AG09319 (cell line): Measurements from ENCODE around the gene ANO3.
A peak's percentile ranks its signal among the peaks of the same experiment; 100 is the strongest.
"Not testable (repeated sequence)": the region's sequence is repeated elsewhere in the genome, so short reads cannot be mapped to it uniquely, and the experiment has no call there.

Source experiments
- DNase-seq: peaks from one replicate; pipeline ENCODE4 v3.0.0-alpha.2; 2010; ENCODE audit warnings: low read depth; ENCODE audit errors: extremely low read depth
- TF ChIP-seq, protein P1 (sequence below): IDR thresholded peaks from 2 replicates; pipeline ENCODE4 v1.5.1; 2011; ENCODE audit warnings: low read depth, mild to moderate bottlenecking, inconsistent platforms, low read length, moderate library complexity

Gene ANO3

DNA sequence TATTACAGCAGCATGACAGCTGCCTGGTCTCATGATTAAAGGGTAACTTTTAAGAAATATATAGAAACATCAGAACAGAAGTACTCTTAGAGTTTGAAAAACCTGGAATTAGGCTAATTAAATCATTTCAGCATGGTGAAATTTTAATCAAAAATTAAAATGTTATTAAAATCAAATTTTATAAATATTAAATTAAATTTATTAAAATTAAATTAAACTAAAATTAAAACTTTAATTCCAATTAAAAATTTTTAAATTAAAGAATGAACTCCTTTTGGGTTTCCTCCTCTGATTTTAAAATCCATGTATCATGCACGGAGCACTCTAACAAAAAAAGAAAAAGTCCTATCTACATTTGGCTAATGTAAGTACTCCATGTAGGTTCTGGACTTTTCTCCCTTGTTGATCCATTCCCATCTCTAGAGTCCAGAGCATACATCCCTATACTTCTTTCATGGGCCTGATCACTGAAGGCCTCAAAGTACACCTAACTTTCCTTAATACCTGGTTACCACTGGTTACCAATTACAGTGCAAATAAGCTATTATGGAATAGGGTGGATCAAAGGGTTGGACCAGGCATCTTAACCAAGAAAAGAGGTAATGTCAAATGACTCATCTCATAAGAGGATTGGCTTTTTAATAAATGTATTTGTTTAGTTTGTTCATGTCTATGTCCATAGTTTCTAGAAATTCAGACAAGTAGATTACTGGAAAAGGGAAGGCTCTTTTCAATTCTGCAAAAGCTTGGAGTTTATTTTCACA lies 288.5 kb downstream of the ANO3 start:
- no peak for DNase-seq
- TF ChIP-seq, protein P1, sequence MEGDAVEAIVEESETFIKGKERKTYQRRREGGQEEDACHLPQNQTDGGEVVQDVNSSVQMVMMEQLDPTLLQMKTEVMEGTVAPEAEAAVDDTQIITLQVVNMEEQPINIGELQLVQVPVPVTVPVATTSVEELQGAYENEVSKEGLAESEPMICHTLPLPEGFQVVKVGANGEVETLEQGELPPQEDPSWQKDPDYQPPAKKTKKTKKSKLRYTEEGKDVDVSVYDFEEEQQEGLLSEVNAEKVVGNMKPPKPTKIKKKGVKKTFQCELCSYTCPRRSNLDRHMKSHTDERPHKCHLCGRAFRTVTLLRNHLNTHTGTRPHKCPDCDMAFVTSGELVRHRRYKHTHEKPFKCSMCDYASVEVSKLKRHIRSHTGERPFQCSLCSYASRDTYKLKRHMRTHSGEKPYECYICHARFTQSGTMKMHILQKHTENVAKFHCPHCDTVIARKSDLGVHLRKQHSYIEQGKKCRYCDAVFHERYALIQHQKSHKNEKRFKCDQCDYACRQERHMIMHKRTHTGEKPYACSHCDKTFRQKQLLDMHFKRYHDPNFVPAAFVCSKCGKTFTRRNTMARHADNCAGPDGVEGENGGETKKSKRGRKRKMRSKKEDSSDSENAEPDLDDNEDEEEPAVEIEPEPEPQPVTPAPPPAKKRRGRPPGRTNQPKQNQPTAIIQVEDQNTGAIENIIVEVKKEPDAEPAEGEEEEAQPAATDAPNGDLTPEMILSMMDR: no peak

DNA sequence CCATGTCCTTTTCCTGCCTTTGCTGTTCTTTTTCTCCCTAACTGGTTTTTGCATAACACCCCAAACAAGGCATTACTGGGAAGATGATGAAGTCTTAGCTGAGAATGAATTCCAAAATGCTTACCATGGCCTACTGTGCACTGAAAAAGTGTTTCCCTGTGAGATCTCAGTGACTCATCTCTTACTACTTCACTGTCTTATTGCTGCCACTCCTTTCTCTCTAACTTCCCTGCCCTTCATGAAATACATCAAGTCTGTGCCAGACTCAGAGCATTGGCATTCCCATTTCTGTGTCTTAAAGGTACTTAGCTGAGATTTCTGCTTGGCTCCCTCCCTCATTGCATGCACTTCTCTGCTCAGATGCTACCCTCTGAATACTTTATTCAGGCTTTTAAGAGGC lies 289.2 kb downstream of the ANO3 start:
- TF ChIP-seq, protein P1: no peak
- peak; percentile 8 for DNase-seq

DNA sequence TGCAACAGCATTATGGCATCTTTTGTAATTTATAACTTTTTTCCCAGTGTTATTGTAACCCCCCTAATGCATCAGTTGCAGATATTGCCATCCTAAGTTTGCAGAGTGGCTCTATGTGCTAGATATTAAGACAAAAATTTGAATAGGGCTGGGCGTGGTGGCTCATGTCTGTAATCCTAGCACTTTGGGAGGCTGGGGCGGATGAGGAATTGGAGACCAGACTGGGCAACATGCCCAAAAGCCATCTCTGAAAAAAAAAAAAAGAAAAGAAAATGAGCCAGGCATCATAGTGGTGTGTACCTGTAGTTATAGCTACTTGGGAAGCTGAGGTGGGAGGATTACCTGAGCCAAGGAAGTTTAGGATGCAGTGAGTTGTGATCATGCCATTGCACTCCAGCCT lies 290.3 kb downstream of the ANO3 start:
- TF ChIP-seq, protein P1: no peak
- DNase-seq: no peak

DNA sequence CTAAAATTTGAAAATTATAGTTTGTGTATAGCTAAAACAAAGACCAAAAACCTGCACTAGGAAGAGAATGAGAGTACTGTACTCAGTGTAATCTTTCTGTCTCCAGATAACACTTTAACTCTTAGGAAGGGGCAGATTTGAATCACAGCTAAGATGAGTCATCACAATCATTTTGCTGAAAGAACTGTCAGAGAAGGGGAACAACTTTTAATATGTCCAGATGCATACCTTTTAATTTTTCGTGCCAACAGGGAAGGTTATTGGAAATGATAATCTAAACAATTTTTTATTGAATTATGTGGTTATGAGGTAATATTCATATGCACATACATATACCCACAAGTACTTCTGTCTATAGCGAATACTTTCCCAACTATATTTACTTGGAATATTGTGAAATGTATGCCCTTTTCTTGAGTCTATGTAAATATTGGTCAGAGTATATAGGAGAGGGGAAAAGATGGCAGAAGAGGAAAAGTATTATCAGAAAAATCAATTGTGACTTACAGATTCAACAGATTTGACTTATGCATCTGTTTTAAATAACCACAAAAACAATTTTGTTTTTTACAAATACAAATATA lies 291.2 kb downstream of the ANO3 start:
- DNase-seq: no peak

DNA sequence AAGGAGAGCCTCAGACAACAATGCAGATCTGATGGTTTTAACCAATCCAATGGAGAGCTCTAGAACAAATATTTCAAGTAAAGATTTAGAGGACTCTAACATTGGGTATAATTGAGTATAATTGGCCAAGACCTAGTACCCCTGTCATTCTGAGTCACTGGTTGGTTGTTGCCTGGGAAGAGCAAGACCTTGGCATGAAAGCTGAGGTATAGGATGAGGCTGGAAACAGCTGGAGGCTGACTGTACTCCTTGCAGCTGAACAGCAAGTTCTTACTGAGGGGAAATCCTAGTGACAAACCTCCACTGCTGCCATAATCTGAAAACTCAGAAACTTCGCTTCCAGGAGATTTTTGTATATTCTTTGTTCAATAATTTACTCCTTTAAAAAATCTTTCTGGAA lies 294.4 kb downstream of the ANO3 start:
- no peak for DNase-seq
- TF ChIP-seq, protein P1: no peak

More for the DNA sequence above, 291.2 kb downstream of the ANO3 start:
- TF ChIP-seq, protein P1: no peak

DNA sequence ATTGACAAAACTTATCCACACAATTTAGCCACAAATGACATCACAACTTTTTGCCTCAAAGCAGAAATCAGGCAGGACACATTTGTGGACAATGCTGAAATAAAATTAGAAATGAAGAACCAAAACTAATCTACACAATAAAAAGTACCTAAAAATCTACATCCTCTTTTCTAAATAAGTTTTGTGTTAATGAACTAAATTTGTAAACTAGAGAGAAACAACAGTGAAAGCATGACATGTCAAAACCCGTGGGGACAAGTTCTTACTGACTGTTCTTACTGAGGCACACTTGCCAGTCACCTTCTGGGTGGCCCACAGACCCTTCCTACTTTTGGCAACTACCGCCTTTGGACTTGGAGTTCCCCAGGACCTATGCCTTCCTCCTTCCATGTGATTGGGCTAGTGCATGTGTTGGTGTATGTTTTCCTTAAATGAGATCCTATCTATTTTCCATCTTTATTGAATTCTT lies 300.8 kb downstream of the ANO3 start:
- DNase-seq: no peak
- TF ChIP-seq, protein P1: no peak

DNA sequence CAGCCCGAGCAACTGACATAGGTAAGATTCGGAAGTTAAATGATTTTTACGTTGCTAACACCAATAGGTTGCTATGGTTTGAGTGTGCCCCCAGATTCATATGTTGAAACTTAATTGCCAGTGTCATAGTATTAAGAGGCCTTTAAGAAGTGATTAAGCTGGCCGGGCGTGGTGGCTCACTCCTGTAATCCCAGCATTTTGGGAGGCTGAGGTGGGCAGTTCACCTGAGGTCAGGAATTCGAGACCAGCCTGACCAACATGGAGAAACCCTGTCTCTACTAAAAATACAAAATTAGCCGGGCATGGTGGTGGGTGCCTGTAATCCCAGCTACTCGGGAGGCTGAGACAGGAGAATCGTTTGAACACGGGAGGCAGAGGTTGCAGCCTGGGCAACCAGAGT lies 311.4 kb downstream of the ANO3 start:
- DNase-seq: not testable (repeated sequence)
